Keratinocyte (primary cell): ENCODE measurements around the gene DIO3. TPM values are rescaled to one million over a fixed set of nuclear protein-coding genes. Genes with fewer than 3 reads are reported as not detected.

Experiments
- DNase-seq: peaks from one replicate; pipeline ENCODE4 v3.0.0-alpha.2; 2011; ENCODE audit warnings: low read depth, missing footprints, low spot score
- FAIRE-seq: peaks from 2 replicates; lab custom pipeline; 2011; peaks lifted over from hg19 to GRCh38; lab: Jason Lieb, UNC
- H2AFZ ChIP-seq: 2 replicates; pipeline ENCODE4 v1.6.0; 2012; ENCODE audit warnings: low read length, control low read depth, inconsistent platforms; ENCODE audit not compliant: control insufficient read depth
- H3K27ac ChIP-seq: 2 replicates; pipeline ENCODE4 v1.5.1; 2011; ENCODE audit warnings: low read length; ENCODE audit not compliant: control insufficient read depth, insufficient read depth
- H3K27me3 ChIP-seq: 3 replicates; pipeline ENCODE4 v1.6.0; 2011; ENCODE audit warnings: low read length; ENCODE audit not compliant: control insufficient read depth, insufficient read depth; ENCODE audit errors: extremely low read depth
- H3K36me3 ChIP-seq, 2 experiments: 2 replicates in 1 of 2; 3 replicates in 1 of 2; pipeline ENCODE4 v1.5.1; 2011; ENCODE audit warnings: low read length in 2 of 2, mild to moderate bottlenecking in 1 of 2; ENCODE audit not compliant: control insufficient read depth in 2 of 2, insufficient read depth in 2 of 2; ENCODE audit errors: extremely low read depth in 1 of 2
- H3K4me1 ChIP-seq: 3 replicates; pipeline ENCODE4 v1.5.1; 2011; ENCODE audit warnings: low read length; ENCODE audit not compliant: control insufficient read depth, insufficient read depth; ENCODE audit errors: extremely low read depth
- H3K4me2 ChIP-seq: 3 replicates; pipeline ENCODE4 v1.6.0; 2011; ENCODE audit warnings: low read depth, low read length; ENCODE audit not compliant: control insufficient read depth, insufficient read depth; ENCODE audit errors: extremely low read depth
- H3K4me3 ChIP-seq, 3 experiments: fragments of 200-600 bp in 1 of 3; sonication (generic) in 1 of 3; 2 replicates in 2 of 3; 3 replicates in 1 of 3; pipeline ENCODE4 v1.5.1; 2011 to 2016; ENCODE audit warnings: low read length in 3 of 3, mild to moderate bottlenecking in 3 of 3, control low read depth in 2 of 3, inconsistent platforms in 1 of 3, low read depth in 1 of 3, mixed read lengths in 1 of 3, mixed run types in 1 of 3, moderate library complexity in 1 of 3; ENCODE audit not compliant: control insufficient read depth in 2 of 3, insufficient read depth in 2 of 3; ENCODE audit errors: extremely low read depth in 1 of 3
- H3K79me2 ChIP-seq: 2 replicates; pipeline ENCODE4 v1.6.0; 2012; ENCODE audit warnings: low read length; ENCODE audit not compliant: control insufficient read depth, insufficient read depth
- H3K9ac ChIP-seq: 3 replicates; pipeline ENCODE4 v1.6.0; 2011; ENCODE audit warnings: low read length; ENCODE audit not compliant: control insufficient read depth, insufficient read depth; ENCODE audit errors: extremely low read depth
- H3K9me1 ChIP-seq: 3 replicates; pipeline ENCODE4 v1.6.0; 2011; ENCODE audit warnings: low read length; ENCODE audit not compliant: control insufficient read depth, insufficient read depth; ENCODE audit errors: extremely low read depth
- H3K9me3 ChIP-seq: 2 replicates; pipeline ENCODE4 v1.5.1; 2012; ENCODE audit warnings: low read depth, low read length; ENCODE audit not compliant: control insufficient read depth
- H4K20me1 ChIP-seq: 3 replicates; pipeline ENCODE4 v1.6.0; 2011; ENCODE audit warnings: low read length; ENCODE audit not compliant: control insufficient read depth, insufficient read depth; ENCODE audit errors: extremely low read depth
- CTCF ChIP-seq, 3 experiments: IDR thresholded peaks in 1 of 3; conservative IDR thresholded peaks in 1 of 3; optimal IDR thresholded peaks in 1 of 3; 2 replicates in 2 of 3; 3 replicates in 1 of 3; pipeline versions ENCODE3 to v1.5.1; 2011; ENCODE audit warnings: low read length in 3 of 3, mild to moderate bottlenecking in 3 of 3, moderate library complexity in 2 of 3, control low read depth in 1 of 3, inconsistent platforms in 1 of 3; ENCODE audit not compliant: insufficient read depth in 2 of 3; ENCODE audit errors: extremely low read depth in 1 of 3
- EZH2 ChIP-seq: IDR thresholded peaks from one replicate; pipeline ENCODE4 v1.6.1; 2012; ENCODE audit warnings: inconsistent platforms, mild to moderate bottlenecking, low read length, moderate library complexity
- dilution Hi-C: fragments of 300-500 bp; cut with MboI; formaldehyde crosslinking; loops from one replicate; pipeline ENCODE4 v1.7.0; 2020; ENCODE audit warnings: low sequenced_read_pairs; ENCODE audit not compliant: extremely low pct_ligation_motif_present
- polyA plus RNA-seq, 5 experiments: library from polyadenylated mRNA; depleted of rRNA in 3 of 5; stranded (reverse) in 3 of 5; stranded (forward) in 1 of 5; unstranded in 1 of 5; fragments of >200 nt; gene quantifications; 1 replicate in 1 of 5; 2 replicates in 3 of 5; 3 replicates in 1 of 5; pipeline versions ENCODE4 v1.2.1 to v1.2.3, GENCODE V29; 2011 to 2012; ENCODE audit warnings: missing spikeins in 2 of 5, low read depth in 1 of 5, low replicate concordance in 1 of 5

DIO3 gene
- polyA plus RNA-seq, 1 donor (not counting 4 experiments of a cell fraction or from before 2014, with no cell fraction given): not detected

GRCh38 chr14:101520621-101521472 is 40.4 kb upstream of the DIO3 start:
- Histone ChIP-seq H3K9me3 (peaks cover 14% of the 10 kb centered on the region), H3K27ac (no peak overlapping the region), H3K36me3 (no peaks in the 10 kb centered on the region), H3K4me1 (no peaks in the 10 kb centered on the region), H3K27me3 (no peaks in the 10 kb centered on the region), H3K9ac (no peak overlapping the region), H3K4me2 (no peak overlapping the region), H3K79me2 (no peaks in the 10 kb centered on the region), H3K9me1 (no peaks in the 10 kb centered on the region), H3K4me3 (no peak overlapping the region), H4K20me1 (no peaks in the 10 kb centered on the region), H2AFZ (no peak overlapping the region)
- DNase-seq (no peak), FAIRE-seq (no peak)
- TF ChIP-seq CTCF (optimal IDR thresholded peaks at IDR 0.05 in 1 of 3, IDR thresholded peaks at IDR 0.05 in 1 of 3, conservative IDR thresholded peaks at IDR 0.05 in 1 of 3; ENCODE audit: extremely low read depth in 1 of 3, insufficient read depth in 2 of 3, low read length in 3 of 3): no peak
- no peak for TF ChIP-seq EZH2
- dilution Hi-C loops: no loop called here

- Histone ChIP-seq H3K4me2 (no peak overlapping the region), H3K9me3 (peaks cover 11% of the 10 kb centered on the region), H3K4me1 (no peaks in the 10 kb centered on the region), H3K9me1 (no peaks in the 10 kb centered on the region), H3K36me3 (no peaks in the 10 kb centered on the region), H3K27me3 (no peaks in the 10 kb centered on the region), H4K20me1 (no peaks in the 10 kb centered on the region), H3K9ac (no peak overlapping the region), H3K79me2 (no peaks in the 10 kb centered on the region), H3K4me3 (no peak overlapping the region), H2AFZ (no peak overlapping the region), H3K27ac (no peak overlapping the region)
- DNase-seq (no peak), FAIRE-seq (no peak)
- TF ChIP-seq CTCF (optimal IDR thresholded peaks at IDR 0.05 in 1 of 3, IDR thresholded peaks at IDR 0.05 in 1 of 3, conservative IDR thresholded peaks at IDR 0.05 in 1 of 3; ENCODE audit: extremely low read depth in 1 of 3, insufficient read depth in 2 of 3, low read length in 3 of 3) (no peak), EZH2 (no peak)
- dilution Hi-C loops: no loop called here
Observed at GRCh38 chr14:101521473-101521915, 39.8 kb upstream of the DIO3 start.
